Breast epithelium (tissue), 3 donors: ENCODE results near the gene PAIP2B.

Experiments
- POLR2A ChIP-seq: fragments of 450-650 bp; IDR thresholded peaks from one replicate; pipeline ENCODE4 v1.6.1; 2016; ENCODE audit warnings: antibody characterized with exemption, mild to moderate bottlenecking, moderate library complexity
- POLR2AphosphoS5 ChIP-seq, 3 donors: sonication (generic); formaldehyde crosslinking; IDR thresholded peaks; one replicate each; pipeline ENCODE4 v1.6.1; 2017; ENCODE audit warnings: antibody characterized with exemption in 3 of 3
- TF ChIP-seq, protein P1 (sequence below), 3 donors: fragments of 450-650 bp; IDR thresholded peaks; one replicate each; pipeline ENCODE4 v1.5.1; 2016 to 2017; ENCODE audit warnings: antibody characterized with exemption in 3 of 3, mild to moderate bottlenecking in 3 of 3, moderate library complexity in 3 of 3

DNA sequence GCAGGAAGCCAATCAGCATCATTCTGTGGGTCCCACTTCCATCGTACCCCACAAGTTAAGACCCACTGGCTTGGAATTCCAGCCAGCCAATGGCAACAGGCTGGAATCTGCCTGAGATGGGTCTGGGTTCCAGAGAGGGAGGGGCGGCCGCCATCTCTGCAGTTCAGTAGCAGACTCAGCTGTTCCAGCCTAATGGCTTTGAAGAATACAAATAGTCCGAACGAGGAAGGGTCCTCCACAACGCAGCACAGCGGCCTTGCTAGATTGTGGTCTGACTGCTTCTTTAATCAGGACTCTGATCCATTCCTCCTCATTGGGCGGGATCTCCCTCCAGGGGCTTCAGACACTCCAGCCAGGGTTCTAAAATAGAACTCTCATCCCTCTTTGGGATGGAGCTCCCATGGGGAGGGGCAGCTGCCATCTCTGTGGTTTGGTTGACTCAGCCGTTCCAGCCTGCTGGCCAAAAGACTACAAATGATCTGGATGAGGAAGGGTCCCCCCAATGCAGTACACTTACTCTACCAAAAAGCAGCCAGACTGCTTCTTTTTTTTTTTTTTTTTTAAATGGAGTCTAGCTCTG is 42.7 kb upstream of the PAIP2B start:
- no peak for TF ChIP-seq POLR2A
- TF ChIP-seq, protein P1, sequence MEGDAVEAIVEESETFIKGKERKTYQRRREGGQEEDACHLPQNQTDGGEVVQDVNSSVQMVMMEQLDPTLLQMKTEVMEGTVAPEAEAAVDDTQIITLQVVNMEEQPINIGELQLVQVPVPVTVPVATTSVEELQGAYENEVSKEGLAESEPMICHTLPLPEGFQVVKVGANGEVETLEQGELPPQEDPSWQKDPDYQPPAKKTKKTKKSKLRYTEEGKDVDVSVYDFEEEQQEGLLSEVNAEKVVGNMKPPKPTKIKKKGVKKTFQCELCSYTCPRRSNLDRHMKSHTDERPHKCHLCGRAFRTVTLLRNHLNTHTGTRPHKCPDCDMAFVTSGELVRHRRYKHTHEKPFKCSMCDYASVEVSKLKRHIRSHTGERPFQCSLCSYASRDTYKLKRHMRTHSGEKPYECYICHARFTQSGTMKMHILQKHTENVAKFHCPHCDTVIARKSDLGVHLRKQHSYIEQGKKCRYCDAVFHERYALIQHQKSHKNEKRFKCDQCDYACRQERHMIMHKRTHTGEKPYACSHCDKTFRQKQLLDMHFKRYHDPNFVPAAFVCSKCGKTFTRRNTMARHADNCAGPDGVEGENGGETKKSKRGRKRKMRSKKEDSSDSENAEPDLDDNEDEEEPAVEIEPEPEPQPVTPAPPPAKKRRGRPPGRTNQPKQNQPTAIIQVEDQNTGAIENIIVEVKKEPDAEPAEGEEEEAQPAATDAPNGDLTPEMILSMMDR (IDR thresholded peaks at IDR 0.05), result no peak
- no peak for TF ChIP-seq POLR2AphosphoS5 (IDR thresholded peaks at IDR 0.05)
